CD4-positive, alpha-beta T cell (primary cell): Measurements from ENCODE around the gene ZSWIM1. TPM values are rescaled to one million over a fixed set of nuclear protein-coding genes. Genes with fewer than 3 reads are reported as not detected.
"Not testable (repeated sequence)": the region's sequence is repeated elsewhere in the genome, so short reads cannot be mapped to it uniquely, and the experiment has no call there.

ENCODE experiments used
- ATAC-seq: fragments of 200-7000 bp; cut with Tn5 transposase; one replicate; pipeline ENCODE4 v1.10.0; 2022; ENCODE audit warnings: mild to moderate bottlenecking; ENCODE audit not compliant: poor library complexity
- CTCF ChIA-PET: fragments of 350-600 bp; sonication (Branson Sonifier 250); formaldehyde crosslinking; loops from one replicate; lab custom pipeline; 2021; ENCODE audit warnings: antibody characterized with exemption, inconsistent platforms; lab: Charles Lee
- POLR2A ChIA-PET: fragments of 350-600 bp; sonication (Branson Sonifier 250); formaldehyde crosslinking; loops from one replicate; lab custom pipeline; 2021; ENCODE audit warnings: antibody characterized with exemption, inconsistent platforms; lab: Charles Lee
- DNase-seq, 14 experiments: peaks; one replicate each; pipeline ENCODE4 v3.0.0-alpha.2; 2013 to 2020; ENCODE audit warnings: mixed read lengths in 2 of 14
- H3K27ac ChIP-seq, 2 donors: one replicate each; pipeline versions ENCODE4 v1.5.1 to v1.7.0; 2013; ENCODE audit warnings: low read length in 2 of 2, low read depth in 1 of 2, mild to moderate bottlenecking in 1 of 2
- H3K27me3 ChIP-seq, 2 experiments: 1 replicate in 1 of 2; 2 replicates in 1 of 2; pipeline versions ENCODE4 v1.6.1 to v1.7.0; 2013; ENCODE audit warnings: low read length in 2 of 2, control low read depth in 1 of 2, mild to moderate bottlenecking in 1 of 2, moderate library complexity in 1 of 2; ENCODE audit not compliant: insufficient read depth in 2 of 2, control insufficient read depth in 1 of 2
- H3K36me3 ChIP-seq: one replicate; pipeline ENCODE4 v1.6.1; 2013; ENCODE audit warnings: low read length, control low read depth; ENCODE audit not compliant: insufficient read depth
- H3K4me1 ChIP-seq: one replicate; pipeline ENCODE4 v1.6.1; 2013; ENCODE audit warnings: low read length, control low read depth; ENCODE audit not compliant: insufficient read depth
- H3K4me3 ChIP-seq: one replicate; pipeline ENCODE4 v1.5.1; 2013; ENCODE audit warnings: mild to moderate bottlenecking, low read length, moderate library complexity
- H3K9me3 ChIP-seq, 2 experiments: 1 replicate in 1 of 2; 2 replicates in 1 of 2; pipeline versions ENCODE4 v1.6.1 to v1.7.0; 2013; ENCODE audit warnings: low read length in 2 of 2, mild to moderate bottlenecking in 2 of 2, control low read depth in 1 of 2, moderate library complexity in 1 of 2; ENCODE audit not compliant: control insufficient read depth in 1 of 2, insufficient read depth in 1 of 2
- H3K27ac Mint-ChIP-seq: one replicate; pipeline ENCODE4 v1.8.0; 2020; ENCODE audit warnings: mixed read lengths
- H3K27me3 Mint-ChIP-seq: one replicate; pipeline ENCODE4 v1.8.0; 2021; ENCODE audit warnings: mixed read lengths
- H3K36me3 Mint-ChIP-seq: one replicate; pipeline ENCODE4 v1.8.0; 2021; ENCODE audit warnings: low read depth, mixed read lengths
- H3K4me1 Mint-ChIP-seq: one replicate; pipeline ENCODE4 v1.8.0; 2021; ENCODE audit warnings: low read depth, mixed read lengths
- H3K4me3 Mint-ChIP-seq: one replicate; pipeline ENCODE4 v1.8.0; 2020; ENCODE audit warnings: mild to moderate bottlenecking, mixed read lengths
- H3K9me3 Mint-ChIP-seq: one replicate; pipeline ENCODE4 v1.8.0; 2020; ENCODE audit warnings: mixed read lengths
- CTCF ChIP-seq: fragments of 200-600 bp; IDR thresholded peaks from one replicate; pipeline ENCODE4 v1.8.0; 2022; ENCODE audit warnings: antibody characterized with exemption, mild to moderate bottlenecking
- intact Hi-C, 2 experiments: fragments of 100-400 bp; cut with DNase I in 1 of 2; cut with micrococcal nuclease in 1 of 2; formaldehyde crosslinking; loops; one replicate each; pipeline versions ENCODE4 v1.15.1 to v1.9.0; 2023 to 2025; cut with DNase I, micrococcal nuclease
- total RNA-seq, 174 experiments: library from RNA in 2 of 174; stranded (reverse) in 2 of 174; gene quantifications; one replicate each; pipeline ENCODE4 v1.2.3 and lab custom pipeline; 2021 to 2026

ZSWIM1 gene
- total RNA-seq, 2 experiments from 2014 or later, result 9.3 to 10.7 TPM

GRCh38 chr20:45897692-45898091, 16.7 kb downstream of the ZSWIM1 start:
- TF ChIP-seq CTCF, result no peak
- Histone ChIP-seq H3K4me3 (no peak overlapping the region), H3K27me3 (no peaks in the 10 kb centered on the region), H3K9me3 (no peaks in the 10 kb centered on the region), H3K4me1 (peaks cover 24% of the 10 kb centered on the region), H3K36me3 (peaks cover 54% of the 10 kb centered on the region), H3K27ac (no peak overlapping the region)
- Mint-ChIP-seq H3K36me3 (peaks cover 38% of the 10 kb centered on the region), H3K4me1 (peaks cover 11% of the 10 kb centered on the region), H3K9me3 (no peaks in the 10 kb centered on the region), H3K4me3 (no peak overlapping the region), H3K27ac (no peak overlapping the region), H3K27me3 (no peaks in the 10 kb centered on the region)
- intact Hi-C loops, result no loop called here
- ChIA-PET POLR2A (no interaction called here), CTCF (no interaction called here)
- DNase-seq, result no peak
- no peak for ATAC-seq

GRCh38 chr20:45898285-45898684, 17.3 kb downstream of the ZSWIM1 start:
- DNase-seq (no peak), ATAC-seq (no peak)
- Mint-ChIP-seq H3K36me3 (peaks cover 38% of the 10 kb centered on the region), H3K9me3 (no peaks in the 10 kb centered on the region), H3K4me3 (no peak overlapping the region), H3K4me1 (peaks cover 5% of the 10 kb centered on the region), H3K27me3 (no peaks in the 10 kb centered on the region), H3K27ac (no peak overlapping the region)
- ChIA-PET POLR2A (interaction anchor here (1.4 kb wide), 1 partner anchor 37 kb away, joined by 5 read pairs; the partner anchor contains the start of gene PCIF1), CTCF (no interaction called here)
- no peaks in the 10 kb centered on the region for H3K9me3 ChIP-seq
- H3K27me3 ChIP-seq, result no peaks in the 10 kb centered on the region
- TF ChIP-seq CTCF, result no peak
- intact Hi-C loops, result no loop called here
- H3K36me3 ChIP-seq, result peaks cover 49% of the 10 kb centered on the region
- no peak overlapping the region for H3K4me3 ChIP-seq
- no peak overlapping the region for H3K27ac ChIP-seq
- peaks cover 18% of the 10 kb centered on the region for H3K4me1 ChIP-seq

GRCh38 chr20:45899046-45899835, 18.2 kb downstream of the ZSWIM1 start:
- intact Hi-C loops, result no loop called here
- no peak overlapping the region for H3K4me3 Mint-ChIP-seq
- DNase-seq, result no peak
- Histone ChIP-seq H3K4me1 (peaks cover 8% of the 10 kb centered on the region), H3K27me3 (no peaks in the 10 kb centered on the region), H3K4me3 (no peak overlapping the region), H3K36me3 (peaks cover 42% of the 10 kb centered on the region), H3K9me3 (no peaks in the 10 kb centered on the region), H3K27ac (no peak overlapping the region)
- ChIA-PET POLR2A (interaction anchor here (1.4 kb wide), 1 partner anchor 36 kb away, joined by 5 read pairs; the partner anchor contains the start of gene PCIF1), CTCF (interaction anchor here (0.7 to 0.8 kb wide), 2 partner anchors 14 to 22 kb away, joined by 3 read pairs; no protein-coding TSS in a partner anchor)
- H3K36me3 Mint-ChIP-seq, result peaks cover 32% of the 10 kb centered on the region
- no peak for TF ChIP-seq CTCF
- H3K27ac Mint-ChIP-seq, result no peak overlapping the region
- no peaks in the 10 kb centered on the region for H3K27me3 Mint-ChIP-seq
- no peak for ATAC-seq
- H3K4me1 Mint-ChIP-seq, result no peaks in the 10 kb centered on the region
- H3K9me3 Mint-ChIP-seq, result no peaks in the 10 kb centered on the region

GRCh38 chr20:45901332-45901731, 20.3 kb downstream of the ZSWIM1 start:
- H3K4me1 Mint-ChIP-seq, H3K9me3 Mint-ChIP-seq, H3K27ac ChIP-seq, H3K4me3 ChIP-seq, POLR2A ChIA-PET, intact Hi-C loops, H3K4me3 Mint-ChIP-seq, H3K4me1 ChIP-seq, H3K27me3 Mint-ChIP-seq, H3K9me3 ChIP-seq, H3K27ac Mint-ChIP-seq, DNase-seq, H3K27me3 ChIP-seq, ATAC-seq: not testable (repeated sequence)
- H3K36me3 ChIP-seq, result peaks cover 21% of the 10 kb centered on the region
- peaks cover 22% of the 10 kb centered on the region for H3K36me3 Mint-ChIP-seq
- CTCF ChIA-PET, result interaction anchor here (1.0 kb wide), 1 partner anchor 11 kb away, joined by 3 read pairs; the partner anchor contains the start of gene NEURL2
